Eye (tissue), 1 donor: ENCODE results near the gene FOXP2.
"Not testable (repeated sequence)": the region's sequence is repeated elsewhere in the genome, so short reads cannot be mapped to it uniquely, and the experiment has no call there.

Experiments
- DNase-seq: peaks from one replicate; pipeline ENCODE4 v3.0.0-alpha.2; 2015

FOXP2 gene

GRCh38 chr7:114504586-114504985 is 90.0 kb downstream of the FOXP2 start:
- DNase-seq = no peak

GRCh38 chr7:114507381-114507780 is 92.8 kb downstream of the FOXP2 start:
- DNase-seq = no peak

GRCh38 chr7:114508086-114508485 is 93.5 kb downstream of the FOXP2 start:
- DNase-seq = no peak

- DNase-seq = not testable (repeated sequence)
Observed at GRCh38 chr7:114510824-114511223, 96.2 kb downstream of the FOXP2 start.

GRCh38 chr7:114519240-114519639 is 104.6 kb downstream of the FOXP2 start:
- DNase-seq = peak; percentile 63

GRCh38 chr7:114522081-114522480 is 107.5 kb downstream of the FOXP2 start:
- DNase-seq = no peak

GRCh38 chr7:114527589-114527988 is 113.0 kb downstream of the FOXP2 start:
- DNase-seq = no peak

GRCh38 chr7:114530057-114530611 is 115.5 kb downstream of the FOXP2 start:
- DNase-seq = peak; percentile 69

- no peak for DNase-seq
Observed at GRCh38 chr7:114531326-114531725, 116.7 kb downstream of the FOXP2 start.

- peak; percentile 67 for DNase-seq
Observed at GRCh38 chr7:114533131-114533530, 118.5 kb downstream of the FOXP2 start.

- no peak for DNase-seq
Observed at GRCh38 chr7:114534953-114535352, 120.3 kb downstream of the FOXP2 start.

GRCh38 chr7:114539575-114539974 is 125.0 kb downstream of the FOXP2 start:
- peak; percentile 60 for DNase-seq

GRCh38 chr7:114540291-114540690 is 125.7 kb downstream of the FOXP2 start:
- no peak for DNase-seq

- not testable (repeated sequence) for DNase-seq
Observed at GRCh38 chr7:114547346-114547745, 132.7 kb downstream of the FOXP2 start.

- DNase-seq = no peak
Observed at GRCh38 chr7:114548081-114548980, 133.7 kb downstream of the FOXP2 start.

GRCh38 chr7:114554781-114555537 is 140.3 kb downstream of the FOXP2 start:
- no peak for DNase-seq

- DNase-seq = no peak
Observed at GRCh38 chr7:114567416-114567815, 152.8 kb downstream of the FOXP2 start.

- no peak for DNase-seq
Observed at GRCh38 chr7:114569220-114569619, 154.6 kb downstream of the FOXP2 start.

- no peak for DNase-seq
Observed at GRCh38 chr7:114574384-114574783, 159.8 kb downstream of the FOXP2 start.

- no peak for DNase-seq
Observed at GRCh38 chr7:114575098-114575497, 160.5 kb downstream of the FOXP2 start.

GRCh38 chr7:114580963-114581362 is 166.3 kb downstream of the FOXP2 start:
- not testable (repeated sequence) for DNase-seq

GRCh38 chr7:114588506-114588905 is 173.9 kb downstream of the FOXP2 start:
- peak; percentile 16 for DNase-seq

GRCh38 chr7:114589436-114589835 is 174.8 kb downstream of the FOXP2 start:
- DNase-seq = no peak

GRCh38 chr7:114590298-114590697 is 175.7 kb downstream of the FOXP2 start:
- DNase-seq = no peak
